CD4-positive, alpha-beta T cell treated with Interleukin-4 for 4 hours (primary cell): ENCODE measurements around the gene PEDS1.
"Not testable (repeated sequence)": the region's sequence is repeated elsewhere in the genome, so short reads cannot be mapped to it uniquely, and the experiment has no call there.

ENCODE experiments used
- DNase-seq: peaks from one replicate; pipeline ENCODE4 v3.0.0-alpha.2; 2020

PEDS1 gene

DNA sequence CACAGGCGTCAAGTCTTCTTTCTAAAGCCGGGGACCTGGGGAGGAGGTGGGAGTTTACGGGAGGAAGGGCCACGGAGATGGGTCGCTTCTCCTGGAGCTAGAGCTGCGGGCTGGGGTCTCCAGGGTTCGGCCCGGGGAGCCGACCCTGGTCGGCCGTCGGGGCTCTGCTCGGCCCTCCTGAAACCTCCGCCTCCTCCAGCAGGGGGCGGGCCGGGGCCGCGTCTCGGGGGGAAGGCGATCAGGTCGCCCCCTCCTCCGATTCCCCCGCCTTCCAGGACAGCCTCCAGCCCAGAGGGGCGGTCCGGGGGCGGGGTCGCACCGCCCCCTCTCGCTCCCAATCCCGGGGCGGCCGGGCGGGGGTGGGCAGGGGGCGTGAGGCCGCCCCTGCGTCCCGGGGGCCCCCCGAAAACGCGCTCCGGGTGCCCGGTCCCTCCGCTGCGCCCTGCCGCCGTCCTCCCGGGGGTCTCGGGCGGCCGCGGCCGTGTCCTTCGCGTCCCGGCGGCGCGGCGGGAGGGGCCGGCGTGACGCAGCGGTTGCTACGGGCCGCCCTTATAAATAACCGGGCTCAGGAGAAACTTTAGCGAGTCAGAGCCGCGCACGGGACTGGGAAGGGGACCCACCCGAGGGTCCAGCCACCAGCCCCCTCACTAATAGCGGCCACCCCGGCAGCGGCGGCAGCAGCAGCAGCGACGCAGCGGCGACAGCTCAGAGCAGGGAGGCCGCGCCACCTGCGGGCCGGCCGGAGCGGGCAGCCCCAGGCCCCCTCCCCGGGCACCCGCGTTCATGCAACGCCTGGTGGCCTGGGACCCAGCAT is 36.9 kb upstream of the PEDS1 start, which contains the start of gene CEBPB:
TSS of gene CEBPB (plus strand) at position 580 of the 814 bp plus-strand sequence. CDS start at position 784, 204 bp downstream.
- peak; percentile 73 for DNase-seq

DNA sequence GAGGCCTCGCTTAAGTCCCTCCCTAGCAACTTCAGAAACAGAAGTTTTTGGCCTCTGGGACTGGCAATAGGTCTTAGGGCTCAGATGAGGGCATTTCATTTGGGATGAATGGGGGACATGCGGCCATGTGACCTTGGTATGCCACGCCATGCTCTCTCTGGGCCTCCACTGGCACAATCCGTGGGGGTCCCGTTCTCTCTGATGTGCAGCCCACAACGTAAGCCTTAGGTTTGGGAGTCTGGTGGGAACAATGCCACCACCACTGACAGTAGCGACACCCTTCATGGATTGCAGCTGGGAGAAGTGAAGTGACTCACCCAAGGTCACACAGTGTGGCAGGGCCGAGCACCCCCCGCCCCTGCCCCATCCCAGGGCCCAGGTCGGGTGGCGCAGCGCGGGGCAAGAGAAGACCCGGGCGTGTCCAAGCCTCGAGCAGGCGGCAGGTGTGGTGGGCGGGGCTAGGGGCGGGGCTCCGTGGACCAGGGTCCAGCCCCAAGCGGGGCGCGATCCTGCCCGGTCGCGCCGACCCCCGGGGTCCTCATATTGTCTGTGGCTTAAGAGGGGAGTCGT is 36.2 kb upstream of the PEDS1 start:
- DNase-seq, result no peak

DNA sequence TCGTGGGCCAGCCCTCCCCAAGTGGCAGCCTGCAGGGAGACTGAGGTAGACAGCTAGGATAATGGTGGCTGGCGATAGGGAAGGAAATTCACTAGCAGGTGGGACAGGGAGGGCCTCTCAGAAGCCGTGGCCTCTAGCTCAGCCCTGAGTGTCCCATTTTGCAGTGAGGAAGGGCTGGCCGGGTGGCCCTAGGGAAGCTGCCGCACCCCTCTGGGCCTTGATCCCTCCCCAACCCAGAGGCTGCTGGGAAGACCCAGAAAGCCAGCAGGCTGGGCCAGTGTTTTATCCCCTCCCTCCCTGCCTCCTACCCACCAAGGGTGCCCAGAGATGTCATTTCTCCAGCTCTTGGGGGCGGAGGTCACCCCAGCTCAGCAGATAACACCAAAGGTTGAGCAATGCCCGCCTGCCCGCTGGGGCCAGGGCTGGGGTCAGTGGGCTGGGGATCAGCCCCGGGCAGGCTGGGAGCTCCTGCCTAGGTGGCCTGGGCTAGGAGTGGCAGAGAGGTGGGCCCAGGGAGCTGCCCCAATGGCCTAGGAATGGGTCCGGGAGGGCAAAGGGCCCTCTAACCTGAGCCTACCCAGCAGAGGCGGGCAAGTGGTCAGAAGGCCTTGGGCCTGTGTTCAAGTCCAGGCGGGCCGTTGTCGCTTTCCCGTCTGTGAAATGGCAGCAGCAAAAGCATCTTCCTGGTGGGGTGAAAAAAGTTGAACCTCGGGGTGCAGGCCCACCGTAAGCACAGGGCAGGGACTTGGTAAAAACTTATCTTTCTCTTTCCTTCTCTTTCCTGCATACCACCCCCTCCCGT is 35.6 kb upstream of the PEDS1 start:
- DNase-seq, result no peak

DNA sequence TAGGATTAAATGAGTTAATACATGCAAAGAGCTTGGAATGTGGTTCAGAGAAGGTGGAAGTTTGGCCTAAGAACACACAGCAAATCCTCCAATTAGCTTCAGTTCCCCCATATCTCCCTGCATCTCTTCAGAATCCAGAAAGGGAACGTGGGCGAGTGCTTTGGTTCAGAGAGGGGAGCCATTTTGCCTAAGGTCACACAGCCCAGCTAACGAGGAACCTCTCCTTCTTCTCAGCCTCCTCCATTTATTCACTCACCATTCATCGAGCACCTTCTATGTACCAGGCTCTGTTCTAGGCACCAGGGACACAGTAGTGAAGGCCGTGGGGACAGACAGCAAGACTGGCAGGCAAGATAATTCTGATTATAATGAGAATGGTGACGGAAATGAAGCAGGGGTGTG is 34.8 kb upstream of the PEDS1 start:
- no peak for DNase-seq

DNA sequence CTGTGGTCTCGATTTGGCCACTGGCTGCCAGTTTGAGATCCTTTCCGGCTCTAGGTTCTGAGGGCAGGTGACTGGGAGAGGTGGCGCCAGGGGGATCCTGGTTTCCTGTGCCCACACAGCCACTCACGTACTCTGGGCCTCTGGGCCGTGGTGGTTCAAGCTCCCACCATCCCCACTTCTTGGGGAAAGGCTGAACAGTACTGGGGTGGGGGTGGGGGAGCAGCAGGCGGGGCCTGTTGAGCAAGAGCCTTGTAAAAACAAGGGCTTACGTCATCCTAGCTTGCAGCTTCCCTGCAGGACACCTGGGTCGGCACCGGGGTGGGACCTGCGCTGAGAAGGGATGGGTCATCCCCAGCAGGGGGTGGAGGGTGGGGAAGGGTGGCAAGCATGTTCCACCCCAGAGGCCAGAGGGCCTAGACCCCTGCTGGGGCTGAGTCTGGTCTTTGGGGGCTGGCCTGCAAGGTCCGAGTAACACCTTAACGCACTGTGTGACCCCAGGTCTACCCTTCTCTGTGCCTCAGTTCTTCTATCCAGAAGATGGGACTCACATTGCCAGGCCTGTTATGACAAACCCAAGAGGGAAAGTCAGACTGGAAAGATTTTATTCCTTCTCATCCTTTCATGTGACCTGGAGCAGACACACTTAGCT is 34.0 kb upstream of the PEDS1 start:
- DNase-seq, result no peak

DNA sequence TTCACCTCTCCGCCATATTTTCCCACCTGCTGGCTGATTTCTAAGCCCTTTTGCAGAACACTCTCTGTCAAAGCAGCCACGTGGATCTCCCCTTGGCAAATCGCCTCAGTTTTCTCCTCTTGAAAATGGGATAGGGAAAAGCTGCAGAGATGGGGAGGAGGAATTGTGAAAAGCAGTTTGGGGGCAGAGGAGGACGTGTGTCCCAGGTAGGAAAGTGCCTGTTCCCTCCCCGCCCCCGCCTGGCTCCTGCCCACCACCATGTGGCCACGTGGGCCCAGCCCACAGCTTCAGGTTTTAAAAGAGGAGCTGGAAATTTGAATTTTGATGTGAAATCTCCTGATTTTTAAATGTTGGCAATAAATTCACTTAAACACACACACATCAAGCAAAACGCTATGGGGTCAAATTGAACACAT is 33.5 kb upstream of the PEDS1 start:
- no peak for DNase-seq

DNA sequence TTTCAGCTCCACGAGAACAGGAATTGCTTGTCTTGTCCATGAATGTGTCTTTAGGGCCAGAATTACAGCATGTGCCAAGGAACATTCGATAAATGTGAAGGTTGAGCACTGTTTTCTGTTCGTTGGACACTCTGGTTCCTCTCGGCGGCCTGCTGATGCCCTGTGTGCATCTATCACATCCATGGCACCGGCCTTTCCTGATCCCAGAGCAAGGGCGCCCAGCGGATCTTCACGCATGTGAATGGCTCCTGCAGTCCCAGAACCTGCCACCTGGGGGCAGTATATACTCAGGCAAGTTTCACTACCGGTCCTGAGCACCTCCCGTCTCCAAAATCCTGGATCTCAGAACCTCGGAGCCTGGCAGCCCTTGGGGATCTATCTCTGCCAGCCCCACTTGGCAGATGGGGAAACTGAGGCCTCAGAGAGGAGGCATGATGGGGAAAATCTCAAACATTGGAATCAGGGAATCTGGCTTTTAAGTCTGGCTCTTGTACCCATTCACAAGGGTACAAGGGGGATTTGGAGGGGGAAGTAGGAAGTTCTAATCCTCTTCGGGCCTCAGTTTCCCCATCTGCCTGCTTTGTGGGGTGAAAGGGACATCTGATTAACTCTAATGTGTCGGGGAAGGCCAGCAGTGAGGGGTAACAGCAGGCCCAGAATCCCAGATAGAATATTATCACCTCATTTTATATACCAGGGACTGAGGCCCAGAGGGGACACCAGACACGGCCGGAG is 32.8 kb upstream of the PEDS1 start:
- DNase-seq, result peak; percentile 75

DNA sequence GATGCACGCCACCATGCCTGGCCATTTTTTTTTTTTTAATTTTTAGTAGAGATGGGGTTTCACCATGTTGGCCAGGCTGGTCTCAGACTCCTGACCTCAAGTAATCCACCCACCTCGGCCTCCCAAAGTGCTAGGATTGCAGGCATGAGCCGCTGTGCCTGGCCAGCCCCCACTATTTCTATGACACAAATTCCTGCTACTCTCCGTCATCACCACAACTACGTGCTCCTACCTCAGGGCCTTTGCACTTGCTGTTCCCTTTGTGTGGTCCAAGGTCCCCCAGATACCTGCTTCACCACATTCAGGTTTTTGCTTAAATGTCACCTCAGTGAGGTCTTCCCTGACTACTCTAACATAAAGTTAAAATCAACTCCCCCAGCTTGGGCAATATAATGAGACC is 31.9 kb upstream of the PEDS1 start:
- no peak for DNase-seq

DNA sequence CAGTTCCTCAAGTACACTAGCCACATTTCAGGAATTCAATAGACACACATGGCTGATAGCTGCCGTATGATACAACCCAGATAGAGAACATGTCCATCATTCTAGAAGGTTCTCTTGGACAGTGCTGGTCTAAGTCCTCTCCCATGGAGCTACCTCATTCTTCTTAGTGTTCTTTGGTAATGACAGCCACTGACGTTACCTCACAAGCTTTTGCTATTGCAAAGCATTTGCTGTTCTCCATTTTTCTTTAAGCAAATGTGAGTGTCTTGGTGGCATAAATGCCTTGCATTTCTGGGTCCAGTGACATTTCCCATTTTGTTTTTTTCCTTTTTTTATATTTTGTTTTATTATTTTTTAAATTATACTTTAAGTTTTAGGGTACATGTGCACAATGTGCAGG is 28.8 kb upstream of the PEDS1 start:
- no peak for DNase-seq

DNA sequence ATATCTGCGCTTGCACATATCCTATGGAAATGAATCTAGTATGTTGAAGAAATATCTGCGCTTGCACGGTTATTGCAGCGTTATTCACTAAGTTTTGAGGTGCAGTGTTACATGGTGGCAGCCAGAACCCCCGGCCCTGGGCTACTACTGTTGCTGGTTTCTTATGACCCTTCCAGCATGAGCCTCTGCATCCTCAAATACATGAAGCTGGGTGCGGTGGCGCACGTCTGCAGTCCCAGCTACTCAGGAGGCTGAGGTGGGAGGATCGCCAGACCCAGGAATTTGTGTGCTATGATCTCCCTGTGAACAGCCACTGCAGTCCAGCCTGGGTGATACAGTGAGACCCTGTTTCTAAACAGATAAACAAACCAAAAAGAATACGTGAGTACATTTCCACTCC is 27.8 kb upstream of the PEDS1 start:
- DNase-seq, result no peak

DNA sequence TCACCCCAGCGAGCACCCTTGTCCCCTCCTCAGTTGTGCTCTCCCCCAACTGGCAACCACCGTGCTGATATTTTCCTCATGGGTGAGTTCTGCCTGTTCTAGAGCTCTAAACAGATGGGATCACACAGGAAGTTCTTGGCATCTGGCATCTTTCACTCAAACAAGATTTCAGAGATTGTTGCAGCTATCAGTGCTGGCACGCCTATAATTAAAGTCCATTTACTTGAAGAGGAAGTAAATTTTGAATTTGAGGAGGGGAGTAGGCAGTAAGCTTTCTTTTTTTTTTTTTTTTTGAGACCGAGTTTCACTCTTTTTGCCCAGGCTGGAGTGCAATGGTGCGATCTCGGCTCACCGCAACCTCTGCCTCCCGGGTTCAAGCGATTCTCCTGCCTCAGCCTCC is 25.1 kb upstream of the PEDS1 start:
- DNase-seq, result not testable (repeated sequence)

DNA sequence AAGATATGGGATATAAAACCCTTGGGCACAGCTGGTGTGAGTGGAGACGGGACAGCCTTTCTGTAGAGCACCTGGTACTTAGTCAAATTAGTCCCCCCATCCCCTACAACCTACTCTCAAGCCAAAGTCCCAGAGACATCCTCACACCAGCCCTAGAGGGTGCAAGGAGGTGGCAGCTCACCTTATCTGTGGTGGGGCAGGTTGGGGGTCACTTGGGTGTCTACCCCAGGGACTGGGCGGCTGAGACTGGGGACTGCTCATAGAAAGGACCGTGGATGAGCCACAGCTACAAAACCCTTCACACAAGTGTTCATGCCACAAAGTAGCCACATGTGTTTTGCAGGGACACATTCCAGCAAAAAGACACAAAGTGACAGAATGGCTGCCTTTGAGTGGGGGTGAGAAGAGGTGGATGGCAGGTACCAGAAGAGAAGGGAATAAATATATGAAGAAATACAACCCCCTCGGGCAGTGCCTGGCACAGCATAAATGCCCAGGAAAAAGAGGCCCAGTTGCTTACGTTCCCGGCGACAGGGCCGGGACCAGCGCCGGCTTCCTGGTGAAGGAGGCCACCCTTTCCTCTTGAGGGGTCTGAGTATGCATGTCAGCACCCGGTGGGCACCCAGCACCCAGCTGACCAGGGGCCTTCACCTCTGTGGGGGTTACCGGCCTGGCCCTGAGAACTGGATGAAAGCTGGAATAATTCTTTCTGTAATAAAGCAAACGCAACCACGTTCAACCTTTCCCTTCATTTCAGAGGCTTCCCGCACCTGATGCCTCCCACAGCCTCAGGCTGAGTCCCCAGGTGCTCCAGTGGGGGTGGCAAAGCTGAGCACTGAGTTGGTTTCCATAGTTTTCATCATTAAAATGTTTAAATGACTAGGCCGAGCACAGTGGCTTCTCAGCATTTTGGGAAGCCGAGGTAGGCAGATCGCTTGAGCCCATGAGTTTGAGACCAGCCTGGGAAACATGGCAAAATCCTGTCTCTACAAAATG is 22.7 kb upstream of the PEDS1 start:
- DNase-seq, result no peak

DNA sequence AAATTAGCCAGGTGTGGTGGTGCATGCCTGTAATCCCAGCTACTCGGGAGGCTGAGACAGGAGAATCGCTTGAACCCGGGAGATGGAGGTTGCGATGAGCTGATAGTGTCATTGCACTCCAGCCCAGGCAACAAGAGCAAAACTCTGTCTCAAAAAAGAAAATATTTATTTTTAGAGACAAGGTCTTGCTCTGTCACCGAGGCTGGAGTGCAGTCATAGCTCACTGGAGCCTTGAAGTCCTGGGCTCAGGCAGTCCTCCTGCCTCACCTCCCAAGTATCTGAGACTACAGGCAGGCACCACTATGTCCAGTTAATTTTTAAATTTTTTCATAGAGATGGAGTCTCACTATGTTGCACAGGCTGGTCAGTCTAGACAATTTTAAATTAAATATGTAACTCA is 20.9 kb upstream of the PEDS1 start:
- no peak for DNase-seq

DNA sequence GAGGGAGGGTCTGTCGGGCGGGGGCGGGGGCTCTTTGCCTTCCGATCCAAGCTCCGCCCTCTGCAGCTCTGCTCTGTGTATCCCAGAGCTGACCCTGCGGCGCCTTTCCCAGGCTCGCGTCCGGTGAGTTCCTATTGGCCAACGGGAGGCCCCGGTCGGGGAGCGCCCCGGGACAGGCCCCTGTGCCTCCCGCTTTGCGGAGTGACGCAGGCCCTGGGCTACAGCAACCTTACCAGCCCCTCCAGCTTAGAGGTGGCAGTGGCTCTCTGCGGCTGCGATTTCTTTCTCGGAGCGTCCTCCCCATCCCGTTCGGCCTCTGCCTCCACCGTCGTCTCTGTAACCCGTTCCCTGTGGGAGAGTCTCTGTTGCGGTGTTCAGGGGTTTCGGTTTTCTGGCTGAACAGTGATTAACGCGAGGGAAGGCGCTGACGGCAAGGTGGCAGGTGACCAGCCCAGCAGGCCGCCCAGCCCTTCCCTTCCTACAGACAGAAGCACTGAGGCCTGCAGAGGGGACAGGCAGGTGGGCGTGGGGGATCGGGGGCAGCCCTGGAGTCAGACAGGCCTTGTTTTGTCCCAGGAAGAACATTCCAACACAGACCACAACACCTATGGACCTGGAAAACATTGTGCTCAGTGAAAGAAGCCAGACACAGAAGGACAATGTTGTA is 19.0 kb upstream of the PEDS1 start:
- no peak for DNase-seq

DNA sequence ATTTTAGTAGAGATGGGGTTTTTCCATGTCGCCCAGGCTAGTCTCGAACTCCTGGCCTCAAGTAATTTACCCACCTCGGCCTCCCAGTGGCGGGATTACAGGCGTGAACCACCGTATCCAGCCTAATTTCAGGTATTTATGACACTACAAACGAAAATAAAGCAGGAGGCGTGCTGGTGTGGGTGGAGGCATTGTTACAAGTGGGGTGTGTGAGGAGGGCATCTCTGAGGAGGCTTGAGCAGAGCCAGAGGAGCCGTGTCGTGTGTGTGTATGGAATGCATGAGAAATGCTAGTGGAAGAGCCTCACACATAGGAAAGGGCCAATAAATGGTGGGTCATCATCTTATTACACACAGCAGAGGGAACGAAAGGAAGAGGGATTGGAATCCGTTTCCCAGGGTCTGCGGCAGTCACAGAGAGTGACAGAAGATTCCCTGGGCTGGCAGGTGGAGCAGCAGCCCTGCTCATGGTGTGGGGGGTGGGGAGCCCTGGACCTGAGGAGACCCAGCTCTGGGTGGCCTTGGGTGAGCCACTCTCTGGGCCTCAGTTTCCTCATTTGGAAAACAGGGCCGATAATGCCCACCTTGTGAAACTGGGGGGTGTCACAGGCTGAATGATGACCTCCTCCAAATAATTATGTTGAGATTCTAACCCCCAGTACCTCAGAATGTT is 17.2 kb upstream of the PEDS1 start:
- DNase-seq, result no peak

DNA sequence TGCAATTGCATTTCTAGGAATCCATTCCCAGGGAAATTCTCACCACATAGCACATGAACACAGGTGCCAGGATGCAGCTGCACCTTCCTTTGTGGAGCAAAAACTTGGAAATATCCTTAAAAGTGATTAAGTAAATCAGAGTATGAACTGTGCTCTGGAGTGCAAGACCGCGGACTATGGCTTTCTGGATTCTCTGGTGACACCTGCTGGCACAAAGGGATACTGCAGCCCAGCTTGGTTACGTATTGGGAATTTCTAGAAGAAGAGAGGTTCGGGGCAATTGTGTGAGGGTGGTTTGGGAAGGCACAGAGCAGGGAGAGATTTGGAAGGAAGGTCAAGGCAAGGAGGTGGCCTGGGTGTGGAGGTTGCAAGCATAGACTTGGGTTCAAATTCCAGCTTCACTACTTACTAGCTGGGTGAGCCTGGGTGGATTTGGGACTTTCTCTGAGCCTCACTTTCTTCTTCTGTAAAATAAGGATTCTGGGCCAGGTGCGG is 15.9 kb upstream of the PEDS1 start:
- peak; percentile 73 for DNase-seq

DNA sequence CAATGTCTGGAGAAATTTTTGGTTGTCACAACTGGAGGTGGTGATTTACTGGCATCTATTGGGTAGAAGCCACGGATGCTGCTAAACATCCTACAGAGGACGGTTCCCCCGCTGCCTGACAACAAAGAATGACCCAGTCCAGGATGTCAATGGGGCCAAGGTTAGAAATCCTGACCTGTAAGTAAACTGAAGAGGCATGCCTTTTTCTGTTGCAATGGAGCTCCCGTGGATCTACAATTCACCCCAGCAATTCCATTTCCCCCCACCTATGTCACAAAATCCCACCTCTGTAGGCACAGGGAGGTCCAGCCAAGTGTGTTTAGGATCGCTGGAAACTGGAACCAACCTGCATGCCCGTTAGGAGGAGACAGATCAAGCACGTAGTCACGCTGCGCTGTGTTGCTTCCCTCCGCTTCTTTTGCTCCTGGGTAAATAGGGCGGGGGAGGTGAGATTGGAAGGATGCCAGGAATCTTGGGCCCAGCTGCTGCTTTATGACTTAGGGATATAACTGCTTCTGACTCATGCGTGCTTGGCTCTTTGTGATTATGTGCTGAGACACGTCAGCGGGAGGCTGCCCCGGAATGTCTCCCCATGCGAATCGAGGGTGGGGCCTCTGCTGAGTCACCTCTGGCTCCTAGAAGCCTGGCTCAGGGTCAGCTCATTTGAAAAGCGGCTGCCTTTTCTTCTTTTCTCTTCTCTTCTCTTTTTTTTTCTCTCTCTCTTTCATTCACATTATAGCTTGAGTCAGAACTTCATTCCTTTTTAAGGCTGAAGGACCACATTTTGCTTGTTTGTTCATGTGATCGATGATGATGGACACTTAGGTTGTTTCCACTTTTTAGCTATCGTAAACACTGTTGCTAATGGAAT is 12.4 kb upstream of the PEDS1 start:
- DNase-seq, result peak; percentile 90

DNA sequence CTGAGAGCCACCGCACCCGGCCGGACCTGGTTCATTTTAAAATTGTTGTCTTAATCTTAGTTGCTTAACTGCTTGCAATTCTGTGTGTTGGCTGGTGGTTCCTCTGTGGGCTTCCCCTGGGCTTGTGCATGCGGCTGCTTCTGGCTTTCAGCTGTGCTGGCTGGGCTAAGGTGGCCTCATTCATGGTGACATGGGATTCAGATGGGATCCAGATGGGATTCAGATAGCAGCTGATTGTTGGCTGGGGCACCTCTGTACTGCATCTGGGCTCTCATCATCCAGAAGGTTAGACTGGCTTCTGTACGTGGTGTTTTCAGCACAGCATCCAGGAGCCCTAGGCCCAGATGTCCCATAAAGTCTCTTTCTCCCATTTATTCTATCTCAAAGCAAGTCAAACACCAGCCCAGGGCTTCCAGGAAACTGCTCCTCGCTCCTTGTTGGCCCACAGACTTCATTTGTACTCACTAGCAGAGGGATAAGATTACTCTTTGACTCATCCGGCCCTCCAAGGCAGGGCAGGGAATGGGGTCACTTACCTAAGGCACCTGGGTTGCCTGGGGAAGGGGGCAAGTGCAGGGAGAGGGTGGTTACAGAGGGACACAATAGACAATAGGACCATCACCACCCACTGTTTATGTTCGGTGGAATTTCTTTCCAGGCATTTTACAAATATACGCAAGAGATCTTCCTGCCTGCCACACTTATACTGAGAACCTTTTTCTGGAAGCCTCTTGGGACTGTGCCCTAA is 10.2 kb upstream of the PEDS1 start:
- no peak for DNase-seq
